Left ventricle myocardium inferior (tissue), 1 donor: ENCODE results near the gene LANCL3. TPM values are rescaled to one million over a fixed set of nuclear protein-coding genes. Genes with fewer than 3 reads are reported as not detected.

Source experiments
- DNase-seq: peaks from one replicate; pipeline ENCODE4 v3.0.0-alpha.2; 2020
- H3K27ac ChIP-seq: fragments of 200-600 bp; replicated peaks from 2 replicates; pipeline ENCODE4 v1.8.0; 2021
- H3K27me3 ChIP-seq: fragments of 200-600 bp; 2 replicates; pipeline ENCODE4 v1.8.0; 2021; ENCODE audit warnings: low read depth
- H3K36me3 ChIP-seq: fragments of 200-600 bp; 2 replicates; pipeline ENCODE4 v1.8.0; 2021
- H3K4me1 ChIP-seq: fragments of 200-600 bp; 2 replicates; pipeline ENCODE4 v1.8.0; 2021
- H3K4me3 ChIP-seq: fragments of 200-600 bp; 2 replicates; pipeline ENCODE4 v1.8.0; 2021; ENCODE audit warnings: mild to moderate bottlenecking, moderate library complexity
- H3K9me3 ChIP-seq: fragments of 200-600 bp; replicated peaks from 2 replicates; pipeline ENCODE4 v1.8.0; 2021
- CTCF ChIP-seq: fragments of 200-600 bp; IDR thresholded peaks from 2 replicates; pipeline ENCODE4 v1.8.0; 2021; ENCODE audit warnings: antibody characterized with exemption, mild to moderate bottlenecking, borderline replicate concordance
- intact Hi-C: fragments of 100-400 bp; cut with micrococcal nuclease; formaldehyde crosslinking; loops from one replicate; pipeline ENCODE4 v1.11.0; 2022
- total RNA-seq: library from RNA; stranded (reverse); fragmentation: NEBNext Ultra II Directional; extraction: Animal tissue kit (Norgen Biotek cat#: 25700); gene quantifications from one replicate; pipeline ENCODE4 v1.2.1, GENCODE V29; 2021
- donor health status: DM: no; HTN: yes; CAD: no; lungs with severe emphysema.

The LANCL3 gene
- total RNA-seq, 1 donor from 2014 or later: 0.27 TPM

DNA sequence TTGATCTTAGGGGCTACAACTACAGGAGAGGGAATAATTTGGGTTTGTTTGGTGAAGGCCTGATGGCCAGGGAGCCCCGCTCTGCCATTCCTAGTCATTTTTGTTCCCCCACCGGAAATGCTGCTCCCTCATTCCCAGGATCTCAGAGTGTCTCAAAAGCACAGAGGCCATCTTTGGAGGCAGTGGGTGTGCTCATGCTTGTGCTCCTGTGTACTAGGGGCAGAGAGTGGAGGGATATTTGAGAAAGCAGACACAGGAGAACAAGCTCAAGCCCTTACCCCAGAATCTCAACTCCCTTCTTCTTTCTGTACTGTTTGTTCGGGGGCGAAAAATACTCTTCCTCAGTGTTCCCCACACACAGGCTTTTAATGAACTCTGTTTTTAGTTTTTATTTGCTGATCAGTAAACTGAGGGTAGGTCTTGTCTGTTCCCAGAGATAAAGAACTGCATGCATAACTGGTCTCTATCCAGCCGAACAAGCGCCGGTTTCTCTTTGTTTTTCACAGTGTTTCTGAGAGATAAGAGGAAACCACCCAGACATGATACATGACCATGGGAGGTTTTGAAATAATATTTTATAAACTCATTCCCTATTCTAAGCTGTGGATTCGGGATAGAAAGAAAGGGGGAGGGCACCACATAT is 81.2 kb downstream of the LANCL3 start:
- Histone ChIP-seq H3K27ac (no peak overlapping the region), H3K9me3 (no peaks in the 10 kb centered on the region), H3K4me1 (no peaks in the 10 kb centered on the region), H3K27me3 (no peaks in the 10 kb centered on the region), H3K4me3 (no peak overlapping the region), H3K36me3 (no peaks in the 10 kb centered on the region)
- DNase-seq: no peak
- intact Hi-C loops: no loop called here
- TF ChIP-seq CTCF: no peak

GRCh38 chrX:37653397-37654085 is 82.1 kb downstream of the LANCL3 start:
- Histone ChIP-seq H3K4me3 (no peak overlapping the region), H3K27me3 (no peaks in the 10 kb centered on the region), H3K9me3 (no peaks in the 10 kb centered on the region), H3K4me1 (no peaks in the 10 kb centered on the region), H3K27ac (no peak overlapping the region), H3K36me3 (no peaks in the 10 kb centered on the region)
- intact Hi-C loops: no loop called here
- TF ChIP-seq CTCF: no peak
- DNase-seq: no peak

- Histone ChIP-seq H3K36me3 (no peaks in the 10 kb centered on the region), H3K27me3 (no peaks in the 10 kb centered on the region), H3K4me1 (no peaks in the 10 kb centered on the region), H3K27ac (no peak overlapping the region), H3K9me3 (no peaks in the 10 kb centered on the region), H3K4me3 (no peak overlapping the region)
- intact Hi-C loops: no loop called here
- DNase-seq: no peak
- TF ChIP-seq CTCF: no peak
Observed at GRCh38 chrX:37658343-37659030, 87.0 kb downstream of the LANCL3 start.

GRCh38 chrX:37659047-37659446 is 87.6 kb downstream of the LANCL3 start:
- no peaks in the 10 kb centered on the region for H3K36me3 ChIP-seq
- H3K9me3 ChIP-seq: no peaks in the 10 kb centered on the region
- no peak for DNase-seq
- H3K27me3 ChIP-seq: no peaks in the 10 kb centered on the region
- H3K4me3 ChIP-seq: no peak overlapping the region
- TF ChIP-seq CTCF: no peak
- no peak overlapping the region for H3K27ac ChIP-seq
- intact Hi-C loops: no loop called here
- no peaks in the 10 kb centered on the region for H3K4me1 ChIP-seq

DNA sequence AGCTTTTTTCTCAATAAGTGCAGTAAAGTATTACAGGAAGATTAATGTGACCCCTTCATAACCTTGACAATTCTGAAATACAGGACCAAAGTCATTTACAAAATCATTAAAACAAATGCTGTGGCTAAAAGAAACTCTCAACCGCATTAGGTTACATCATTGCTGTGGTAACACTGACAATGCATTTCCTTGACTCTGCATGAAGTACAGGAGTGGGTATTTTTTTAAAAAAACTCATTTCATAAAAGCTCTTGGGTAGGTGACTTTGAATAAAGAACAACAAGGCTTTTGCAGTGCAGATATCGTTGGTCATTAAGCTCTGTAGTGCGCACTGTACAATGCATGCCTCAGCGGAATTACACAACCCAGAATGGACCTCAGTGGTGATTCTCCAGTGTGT is 90.7 kb downstream of the LANCL3 start:
- no peak overlapping the region for H3K4me3 ChIP-seq
- intact Hi-C loops: no loop called here

More for the DNA sequence above, 90.7 kb downstream of the LANCL3 start:
- no peak for TF ChIP-seq CTCF
- Histone ChIP-seq H3K4me1 (no peaks in the 10 kb centered on the region), H3K36me3 (no peaks in the 10 kb centered on the region), H3K27ac (no peak overlapping the region), H3K27me3 (no peaks in the 10 kb centered on the region), H3K9me3 (no peaks in the 10 kb centered on the region)
- DNase-seq: no peak
